OCI-LY7 (cell line): ENCODE results near the gene CARD19. TPM values are rescaled to one million over a fixed set of nuclear protein-coding genes. Genes with fewer than 3 reads are reported as not detected.
A peak's percentile ranks its signal among the peaks of the same experiment; 100 is the strongest.

Experiments
- BruUV-seq: library from RNA; stranded (reverse); fragments of 400-500 nt; replicated peaks from 2 replicates; lab custom pipeline; 2021; lab: Mats Ljungman, UMichigan
- CTCF ChIA-PET: fragments of 300-600 bp; sonication (Branson Sonifier 250); formaldehyde crosslinking; loops from one replicate; lab custom pipeline; 2022; ENCODE audit warnings: antibody characterized with exemption; ENCODE audit not compliant: unreplicated experiment; lab: Charles Lee
- POLR2A ChIA-PET: fragments of 300-600 bp; sonication (Branson Sonifier 250); formaldehyde crosslinking; loops from one replicate; lab custom pipeline; 2022; ENCODE audit warnings: antibody characterized with exemption; lab: Charles Lee
- DNase-seq: peaks from one replicate; pipeline ENCODE4 v3.0.0-alpha.2; 2015; ENCODE audit warnings: low spot score
- H2AFZ ChIP-seq: fragments of 200-600 bp; sonication (generic), shearing (Covaris generic); 2 replicates; pipeline ENCODE4 v1.6.1; 2014; ENCODE audit warnings: mild to moderate bottlenecking, antibody characterized with exemption, low read length, moderate library complexity
- H3K27ac ChIP-seq: fragments of 200-600 bp; sonication (generic); 2 replicates; pipeline ENCODE4 v1.5.1; 2014; ENCODE audit warnings: mixed run types, low read depth, mild to moderate bottlenecking, moderate library complexity, low read length, inconsistent platforms; ENCODE audit not compliant: poor library complexity, severe bottlenecking
- H3K36me3 ChIP-seq: fragments of 200-600 bp; sonication (generic); 2 replicates; pipeline ENCODE4 v1.6.1; 2014; ENCODE audit warnings: mild to moderate bottlenecking, antibody characterized with exemption, low read length, moderate library complexity, mixed read lengths; ENCODE audit not compliant: insufficient read depth
- H3K4me1 ChIP-seq: fragments of 200-600 bp; sonication (generic); 2 replicates; pipeline ENCODE4 v1.5.1; 2014; ENCODE audit warnings: mild to moderate bottlenecking, low read length; ENCODE audit not compliant: insufficient read depth, poor library complexity, severe bottlenecking
- H3K4me2 ChIP-seq: fragments of 200-600 bp; sonication (generic); 2 replicates; pipeline ENCODE4 v1.6.1; 2014; ENCODE audit warnings: mild to moderate bottlenecking, low read length
- H3K4me3 ChIP-seq: fragments of 200-600 bp; sonication (generic); 2 replicates; pipeline ENCODE4 v1.5.1; 2014; ENCODE audit warnings: mild to moderate bottlenecking, low read depth, low read length; ENCODE audit not compliant: poor library complexity, severe bottlenecking
- H3K79me2 ChIP-seq: fragments of 200-600 bp; sonication (generic); 2 replicates; pipeline ENCODE4 v1.6.1; 2016; ENCODE audit warnings: low read depth, mild to moderate bottlenecking, low read length, moderate library complexity, mixed read lengths; ENCODE audit not compliant: insufficient read depth
- H3K9me2 ChIP-seq: fragments of 200-600 bp; sonication (generic); 2 replicates; pipeline ENCODE4 v1.6.1; 2016; ENCODE audit warnings: mild to moderate bottlenecking, low read length, mixed read lengths; ENCODE audit not compliant: insufficient read depth
- H3K9me3 ChIP-seq: fragments of 200-600 bp; sonication (generic); 2 replicates; pipeline ENCODE4 v1.6.1; 2014; ENCODE audit warnings: mild to moderate bottlenecking, mixed run types, low read length, mixed read lengths
- H4K20me1 ChIP-seq: fragments of 200-600 bp; sonication (generic); 2 replicates; pipeline ENCODE4 v1.6.1; 2014; ENCODE audit warnings: mild to moderate bottlenecking, antibody characterized with exemption, low read length, moderate library complexity, mixed read lengths; ENCODE audit not compliant: insufficient read depth
- CTCF ChIP-seq: fragments of 200-600 bp; sonication (generic); conservative IDR thresholded peaks from 2 replicates; pipeline ENCODE4 v1.5.1; 2014; ENCODE audit warnings: mild to moderate bottlenecking, antibody characterized with exemption, low read length, moderate library complexity, mixed read lengths
- EZH2phosphoT487 ChIP-seq: fragments of 200-600 bp; sonication (generic); IDR thresholded peaks from 2 replicates; pipeline ENCODE4 v1.6.1; 2018; ENCODE audit warnings: low read depth, borderline replicate concordance, mild to moderate bottlenecking, mixed run types, antibody characterized with exemption, low read length, moderate library complexity, mixed read lengths
- intact Hi-C: fragments of 100-400 bp; cut with micrococcal nuclease; formaldehyde crosslinking; loops from one replicate; pipeline ENCODE4 v1.10.0; 2022; ENCODE audit not compliant: unreplicated experiment
- total RNA-seq, 2 experiments: library from RNA; depleted of rRNA in 1 of 2; stranded (reverse); fragments of >200 nt in 1 of 2; shearing (Covaris generic) in 1 of 2; gene quantifications; 2 replicates each; pipeline ENCODE4 v1.2.3, GENCODE V29; 2014 to 2022

Gene CARD19
- total RNA-seq, 2 experiments from 2014 or later, result 15.8 to 26.8 TPM

GRCh38 chr9:93131599-93132286 is 35.7 kb downstream of the CARD19 start:
- no peaks in the 10 kb centered on the region for H4K20me1 ChIP-seq
- POLR2A ChIA-PET, result no interaction called here
- peaks cover 24% of the 10 kb centered on the region for H3K4me1 ChIP-seq
- H3K9me3 ChIP-seq, result no peaks in the 10 kb centered on the region
- DNase-seq, result no peak
- CTCF ChIA-PET, result no interaction called here
- H2AFZ ChIP-seq, result no peak overlapping the region
- BruUV-seq, result no TSS peak
- intact Hi-C loops, result no loop called here
- H3K36me3 ChIP-seq, result no peaks in the 10 kb centered on the region
- H3K9me2 ChIP-seq, result no peaks in the 10 kb centered on the region
- no peak overlapping the region for H3K4me2 ChIP-seq
- TF ChIP-seq CTCF (no peak), EZH2phosphoT487 (no peak)
- no peak overlapping the region for H3K27ac ChIP-seq
- H3K79me2 ChIP-seq, result no peaks in the 10 kb centered on the region
- no peak overlapping the region for H3K4me3 ChIP-seq

GRCh38 chr9:93132287-93132927 is 36.4 kb downstream of the CARD19 start:
- no peak overlapping the region for H3K27ac ChIP-seq
- intact Hi-C loops, result no loop called here

More at GRCh38 chr9:93132287-93132927, 36.4 kb downstream of the CARD19 start:
- H3K4me2 ChIP-seq, result peak overlapping the region; percentile 96; the same call in 1 of the 2 replicates
- CTCF ChIA-PET, result no interaction called here
- no peaks in the 10 kb centered on the region for H3K79me2 ChIP-seq
- no peaks in the 10 kb centered on the region for H3K36me3 ChIP-seq
- no peak for DNase-seq
- BruUV-seq, result no TSS peak
- H3K4me1 ChIP-seq, result peaks cover 26% of the 10 kb centered on the region
- H4K20me1 ChIP-seq, result no peaks in the 10 kb centered on the region
- TF ChIP-seq EZH2phosphoT487 (no peak), CTCF (no peak)
- no peaks in the 10 kb centered on the region for H3K9me2 ChIP-seq
- no peak overlapping the region for H2AFZ ChIP-seq
- POLR2A ChIA-PET, result no interaction called here
- H3K9me3 ChIP-seq, result no peaks in the 10 kb centered on the region
- no peak overlapping the region for H3K4me3 ChIP-seq
